K562 (cell line): ENCODE data around the gene NPHP1. TPM values are rescaled to one million over a fixed set of nuclear protein-coding genes. Genes with fewer than 3 reads are reported as not detected.
A peak's percentile ranks its signal among the peaks of the same experiment; 100 is the strongest.

ENCODE experiments used
- ATAC-seq: fragments of 200-7000 bp; cut with Tn5 transposase; 3 replicates; pipeline ENCODE4 v1.9.1; 2020; ENCODE audit warnings: moderate library complexity
- BruUV-seq: library from RNA; stranded (reverse); fragments of 400-500 nt; replicated peaks from 2 replicates; lab custom pipeline; 2021; lab: Mats Ljungman, UMichigan
- CTCF ChIA-PET: fragments of 300-600 bp; formaldehyde crosslinking; extraction: SDS; loops from one replicate; lab custom pipeline; 2021; ENCODE audit warnings: low intra/inter-chr PET ratio; lab: Yijun Ruan, JAX
- POLR2A ChIA-PET: fragments of 300-600, 350-650 bp; sonication (Branson Sonifier 250); formaldehyde crosslinking; extraction: SDS; loops from one replicate; lab custom pipeline; 2021; ENCODE audit warnings: antibody characterized with exemption, inconsistent platforms; lab: Yijun Ruan, JAX
- DNase-seq, 4 experiments: peaks; one replicate each; pipeline versions ENCODE4 v3.0.0 to v3.0.0-alpha.2; 2011 to 2018; ENCODE audit warnings: low spot score in 3 of 4, mixed read lengths in 3 of 4; ENCODE audit errors: extremely low read depth in 1 of 4
- FAIRE-seq: peaks from 2 replicates; lab custom pipeline; 2011; peaks lifted over from hg19 to GRCh38; lab: Jason Lieb, UNC
- H2AFZ ChIP-seq: 2 replicates; pipeline ENCODE4 v1.6.0; 2011; ENCODE audit warnings: low read depth, low read length, control low read depth, inconsistent platforms
- H3K27ac ChIP-seq: fragments of 200-600 bp; 3 replicates; pipeline ENCODE4 v1.8.0; 2011; ENCODE audit warnings: low read depth, mild to moderate bottlenecking, control low read depth, inconsistent platforms, low read length, moderate library complexity, mixed read lengths; ENCODE audit errors: extremely low read depth
- H3K27me3 ChIP-seq, 2 experiments: fragments of 300-600 bp in 1 of 2; 2 replicates in 1 of 2; 3 replicates in 1 of 2; pipeline versions ENCODE4 v1.6.0 to v1.8.0; 2011; ENCODE audit warnings: inconsistent platforms in 2 of 2, low read length in 2 of 2, mild to moderate bottlenecking in 1 of 2, mixed read lengths in 1 of 2, moderate library complexity in 1 of 2; ENCODE audit not compliant: control insufficient read depth in 2 of 2, insufficient read depth in 2 of 2
- H3K36me3 ChIP-seq: fragments of 300-600 bp; 3 replicates; pipeline ENCODE4 v1.8.0; 2011; ENCODE audit warnings: mild to moderate bottlenecking, low read length, inconsistent platforms; ENCODE audit not compliant: control insufficient read depth, insufficient read depth
- H3K4me1 ChIP-seq, 2 experiments: fragments of 200-600 bp in 1 of 2; replicated peaks in 1 of 2; 2 replicates in 1 of 2; 3 replicates in 1 of 2; pipeline versions ENCODE4 v1.5.1 to v1.8.0; 2011; ENCODE audit warnings: inconsistent platforms in 2 of 2, low read length in 2 of 2, mild to moderate bottlenecking in 1 of 2, mixed read lengths in 1 of 2, moderate library complexity in 1 of 2; ENCODE audit not compliant: control insufficient read depth in 2 of 2, insufficient read depth in 2 of 2
- H3K4me2 ChIP-seq: 2 replicates; pipeline ENCODE4 v1.6.1; 2011; ENCODE audit warnings: low read length, control low read depth, inconsistent platforms, mixed read lengths; ENCODE audit not compliant: insufficient read depth
- H3K4me3 ChIP-seq: fragments of 200-600 bp; sonication (generic), shearing (Covaris generic); 2 replicates; pipeline ENCODE4 v1.5.1; 2016; ENCODE audit warnings: control low read depth, inconsistent platforms
- H3K79me2 ChIP-seq: fragments of 200-600 bp; 3 replicates; pipeline ENCODE4 v1.8.0; 2011; ENCODE audit warnings: low read length, inconsistent platforms; ENCODE audit not compliant: control insufficient read depth, insufficient read depth
- H3K9ac ChIP-seq, 2 experiments: 2 replicates each; pipeline versions ENCODE4 v1.6.0 to v1.6.1; 2011; ENCODE audit warnings: low read depth in 2 of 2, low read length in 2 of 2, control low read depth in 1 of 2, inconsistent platforms in 1 of 2, mild to moderate bottlenecking in 1 of 2, mixed read lengths in 1 of 2; ENCODE audit not compliant: insufficient read depth in 1 of 2
- H3K9me1 ChIP-seq: one replicate; pipeline ENCODE4 v1.6.0; 2011; ENCODE audit warnings: inconsistent platforms, mild to moderate bottlenecking, low read length, moderate library complexity; ENCODE audit not compliant: control insufficient read depth, insufficient read depth
- H3K9me3 ChIP-seq: replicated peaks from 2 replicates; pipeline ENCODE4 v1.5.1; 2011; ENCODE audit warnings: low read depth, low read length, inconsistent platforms; ENCODE audit not compliant: control insufficient read depth, insufficient read depth
- H4K20me1 ChIP-seq: replicated peaks from 2 replicates; pipeline ENCODE4 v1.6.1; 2011; ENCODE audit warnings: low read length, inconsistent platforms, mixed read lengths; ENCODE audit not compliant: control insufficient read depth, insufficient read depth
- ARNT ChIP-seq, 2 experiments: fragments of 450-650 bp; IDR thresholded peaks; 2 replicates each; pipeline ENCODE4 v1.6.1; 2016; ENCODE audit warnings: mild to moderate bottlenecking in 1 of 2
- GABPB1 ChIP-seq: sonication (generic); formaldehyde crosslinking; IDR thresholded peaks from 2 replicates; pipeline ENCODE4 v1.8.0; 2022; ENCODE audit warnings: mild to moderate bottlenecking, missing genetic modification reagents
- NFIC ChIP-seq: fragments of 450-650 bp; IDR thresholded peaks from 2 replicates; pipeline ENCODE4 v1.6.1; 2017; ENCODE audit warnings: mild to moderate bottlenecking, inconsistent platforms
- SOX6 ChIP-seq: fragments of 450-650 bp; IDR thresholded peaks from 2 replicates; pipeline ENCODE4 v1.6.1; 2014; ENCODE audit warnings: mild to moderate bottlenecking
- ZNF436 ChIP-seq: fragments of 250-450, 450-650 bp; sonication (Bioruptor Pico); formaldehyde crosslinking; IDR thresholded peaks from 2 replicates; pipeline ENCODE4 v1.7.0; 2020; ENCODE audit warnings: mild to moderate bottlenecking
- WGBS: fragments of 100-300 bp; shearing (Covaris generic); methylation state at CpG from one replicate; pipeline ENCODE4 v1.1.6; 2016; ENCODE audit warnings: low coverage, mixed read lengths; ENCODE audit not compliant: insufficient coverage; ENCODE audit errors: missing lambda C conversion rate; 5-methylcytosine and 5-hydroxymethylcytosine counted together
- in situ Hi-C: fragments of 300-500 bp; cut with MboI; formaldehyde crosslinking; loops from 4 replicates; pipeline ENCODE4 v1.15.0; 2018; ENCODE audit warnings: inconsistent platforms, mixed read lengths
- intact Hi-C: fragments of 100-400 bp; cut with micrococcal nuclease; formaldehyde crosslinking; loops from 2 replicates; pipeline ENCODE4 v1.14.2; 2022
- polyA plus RNA-seq, 8 experiments: library from polyadenylated mRNA; depleted of rRNA in 4 of 8; stranded (reverse) in 5 of 8; unstranded in 3 of 8; fragments of >200 nt; fragmentation: Nextera tagmentation in 2 of 8; fragmentation: Illumina TruSeq in 1 of 8; extraction: Ambion mirVana in 2 of 8; extraction: Trizol in 1 of 8; gene quantifications; 2 replicates each; pipeline versions ENCODE4 v1.2.1 to v1.2.3, GENCODE V29; 2011 to 2014; ENCODE audit warnings: inconsistent platforms in 1 of 8, missing spikeins in 1 of 8
- total RNA-seq, 7 experiments: library from RNA; depleted of rRNA in 6 of 7; stranded (reverse); fragments of >200 nt in 6 of 7; fragmentation: Illumina TruSeq in 2 of 7; extraction: Trizol in 2 of 7; gene quantifications; 2 replicates each; pipeline versions ENCODE4 v1.2.1 to v1.2.3, GENCODE V29; 2011 to 2021; ENCODE audit warnings: low replicate concordance in 1 of 7
- TF ChIP-seq, protein P1 (sequence below): fragments of 250-450 bp; sonication (Bioruptor Pico); IDR thresholded peaks from 2 replicates; pipeline ENCODE4 v1.5.0; 2020; ENCODE audit warnings: mild to moderate bottlenecking, borderline replicate concordance

Gene NPHP1
- total and polyA plus RNA-seq, 9 of the 15 experiments (the other 6 are each of a cell fraction or from before 2014, with no cell fraction given): 0.11 to 0.32 (median 0.20) TPM; not detected in 5

- intact Hi-C loops (no loop called here), in situ Hi-C loops (no loop called here)
- H3K9me3 ChIP-seq: no peaks in the 10 kb centered on the region
- H3K27ac ChIP-seq: no peak overlapping the region
- H3K36me3 ChIP-seq: no peaks in the 10 kb centered on the region
- peaks cover 6 to 9% of the 10 kb centered on the region in 2 experiments; a peak in 1 of 5 replicates for H3K27me3 ChIP-seq
- no peak overlapping the region for H3K4me2 ChIP-seq
- 0% methylated on average over 4 of the region's 4 CpGs for WGBS
- BruUV-seq: no TSS peak
- H4K20me1 ChIP-seq: no peaks in the 10 kb centered on the region
- ChIA-PET POLR2A (interaction anchor here (1.4 kb wide), 1 partner anchor 8 kb away, joined by 4 read pairs; the partner anchor contains the start of gene MALL), CTCF (no interaction called here)
- H3K79me2 ChIP-seq: no peaks in the 10 kb centered on the region
- FAIRE-seq: no peak
- TF ChIP-seq GABPB1 (no peak), SOX6 (no peak), NFIC (peak; percentile 31; the same call in 1 of the 2 replicates)
- TF ChIP-seq, all 486 proteins: peak for 1
- Histone ChIP-seq H3K9me1 (no peaks in the 10 kb centered on the region), H2AFZ (no peak overlapping the region), H3K4me1 (no peaks in the 10 kb centered on the region), H3K9ac (no peak overlapping the region), H3K4me3 (no peak overlapping the region)
- no peak for DNase-seq
- no peak for ATAC-seq
Observed at GRCh38 chr2:110124038-110124825, 80.6 kb downstream of the NPHP1 start.

GRCh38 chr2:110121592-110121991, 83.2 kb downstream of the NPHP1 start:
- POLR2A ChIA-PET: no interaction called here
- DNase-seq: no peak
- no peak overlapping the region for H3K9ac ChIP-seq
- BruUV-seq: no TSS peak
- in situ Hi-C loops: no loop called here
- no peaks in the 10 kb centered on the region for H3K79me2 ChIP-seq
- no peak overlapping the region for H3K4me3 ChIP-seq
- no peaks in the 10 kb centered on the region for H3K36me3 ChIP-seq
- TF ChIP-seq, protein P1, sequence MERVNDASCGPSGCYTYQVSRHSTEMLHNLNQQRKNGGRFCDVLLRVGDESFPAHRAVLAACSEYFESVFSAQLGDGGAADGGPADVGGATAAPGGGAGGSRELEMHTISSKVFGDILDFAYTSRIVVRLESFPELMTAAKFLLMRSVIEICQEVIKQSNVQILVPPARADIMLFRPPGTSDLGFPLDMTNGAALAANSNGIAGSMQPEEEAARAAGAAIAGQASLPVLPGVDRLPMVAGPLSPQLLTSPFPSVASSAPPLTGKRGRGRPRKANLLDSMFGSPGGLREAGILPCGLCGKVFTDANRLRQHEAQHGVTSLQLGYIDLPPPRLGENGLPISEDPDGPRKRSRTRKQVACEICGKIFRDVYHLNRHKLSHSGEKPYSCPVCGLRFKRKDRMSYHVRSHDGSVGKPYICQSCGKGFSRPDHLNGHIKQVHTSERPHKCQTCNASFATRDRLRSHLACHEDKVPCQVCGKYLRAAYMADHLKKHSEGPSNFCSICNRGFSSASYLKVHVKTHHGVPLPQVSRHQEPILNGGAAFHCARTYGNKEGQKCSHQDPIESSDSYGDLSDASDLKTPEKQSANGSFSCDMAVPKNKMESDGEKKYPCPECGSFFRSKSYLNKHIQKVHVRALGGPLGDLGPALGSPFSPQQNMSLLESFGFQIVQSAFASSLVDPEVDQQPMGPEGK (CRISPR knock-in tag): no peak
- TF ChIP-seq ARNT (IDR thresholded peaks at IDR 0.05): no peak
- no peak for TF ChIP-seq ZNF436
- TF ChIP-seq, all 486 proteins: peak for 0
- no peak overlapping the region for H3K27ac ChIP-seq
- peaks cover 4% of the 10 kb centered on the region for H3K9me1 ChIP-seq
- no peaks in the 10 kb centered on the region; the same call in 1 of the 2 replicates for H4K20me1 ChIP-seq
- H3K27me3 ChIP-seq: peaks cover 7 to 12% of the 10 kb centered on the region in 2 experiments; a peak in 4 of 5 replicates
- no peaks in the 10 kb centered on the region for H3K4me1 ChIP-seq
- intact Hi-C loops: no loop called here
- ATAC-seq (no peak), FAIRE-seq (no peak)
- CTCF ChIA-PET: no interaction called here
- no peak overlapping the region for H3K4me2 ChIP-seq
- no peaks in the 10 kb centered on the region for H3K9me3 ChIP-seq
- WGBS: 0% methylated on average over 3 of the region's 3 CpGs
- H2AFZ ChIP-seq: no peak overlapping the region
